Heart left ventricle (tissue), 13 donors: ENCODE data around the gene GRIP1.

Experiments
- CTCF ChIP-seq, 12 donors: fragments of 200-600 bp; sonication (generic) in 4 of 12; IDR thresholded peaks; one replicate each; pipeline versions ENCODE4 v1.5.0 to v1.8.0; 2018 to 2022; ENCODE audit warnings: antibody characterized with exemption in 12 of 12, mild to moderate bottlenecking in 5 of 12
- POLR2A ChIP-seq, 2 donors: fragments of 450-650 bp; IDR thresholded peaks; one replicate each; pipeline ENCODE4 v1.6.1; 2017; ENCODE audit warnings: antibody characterized with exemption in 2 of 2, mild to moderate bottlenecking in 2 of 2, moderate library complexity in 2 of 2
- donor health status: ischemic (EF 13 %, LVEDD 7.1; RV severe dilation, severe dysfunction).
- donor health status: DM: no; HTN: yes; CAD: no.
- donor health status: DM: no; HTN: no; CAD: no.
- donor health status: ischemic (EF 25% LVEDD 6.9; RV normal size, moderate dysfunction).
- donor health status: ischemic (EF 25% LVEDD 5.7; RV mildly dilated, moderate dysfunction).
- donor health status: ischemic (EF 35%, LVEDD 5.7; RV mildly dilated, moderate dysfunction).
- donor health status: nonischemic (EF 11% LVEDD 7.7; RV severe dilation, severe dysfunction).
- donor health status: DM: yes; HTN: yes; CAD: no.
- donor health status: PGD.
- donor health status: ischemic (EF 29% LVEDD 5.4; RV normal size, mild dysfunction).
- donor health status: nonischemic (EF 23%, LVEDD 6.1; RV moderate dilation, normal function).

- TF ChIP-seq CTCF (IDR thresholded peaks at IDR 0.05), result no peak
- TF ChIP-seq POLR2A (IDR thresholded peaks at IDR 0.05), result no peak
Measured at GRCh38 chr12:66499000-66499399, 179.9 kb downstream of the GRIP1 start.
